Measurements from ENCODE around the gene FBXO10. TPM values are rescaled to one million over a fixed set of nuclear protein-coding genes. Genes with fewer than 3 reads are reported as not detected.

FBXO10 gene
- total RNA-seq, 1 experiment from 2014 or later: 5.3 TPM

DNA sequence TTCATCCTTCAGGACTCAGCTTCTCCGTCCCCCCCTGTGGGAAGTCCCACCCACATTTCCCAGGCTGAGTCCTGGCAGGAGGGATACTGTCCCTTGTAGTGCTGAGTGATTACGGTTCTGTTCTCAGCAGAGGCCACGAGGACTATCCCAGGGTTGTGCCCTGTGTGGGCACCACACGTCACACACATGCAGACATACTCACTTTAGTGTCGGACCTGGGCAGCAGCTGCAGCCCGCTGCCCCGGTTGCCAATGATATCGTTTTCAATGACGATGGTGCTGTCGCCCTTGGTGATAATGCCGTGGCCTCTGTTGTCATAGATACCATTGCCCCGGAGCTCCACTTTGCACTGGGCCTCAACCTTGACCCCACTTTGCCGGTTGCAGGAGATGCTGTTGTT, 58.3 kb downstream of the FBXO10 start:
- BruUV-seq (replicated peaks): no TSS peak
- Histone ChIP-seq H3K9ac (ENCODE audit: low read length) (no peak overlapping the region), H3K4me2 (ENCODE audit: low read length) (no peak overlapping the region), H4K20me1 (ENCODE audit: insufficient read depth) (no peaks in the 10 kb centered on the region), H3K79me2 (ENCODE audit: insufficient read depth, low read length) (no peaks in the 10 kb centered on the region), H3K27me3 (ENCODE audit: insufficient read depth, low read length) (no peaks in the 10 kb centered on the region), H3K9me3 (ENCODE audit: control insufficient read depth in 1 of 2, insufficient read depth in 1 of 2, low read depth in 1 of 2, low read length in 2 of 2) (no peaks in the 10 kb centered on the region), H3K9me2 (ENCODE audit: insufficient read depth) (no peaks in the 10 kb centered on the region), H3K36me3 (ENCODE audit: control insufficient read depth in 1 of 2, insufficient read depth in 2 of 2, low read length in 2 of 2) (peaks cover 0 to 8% of the 10 kb centered on the region in 2 experiments; a peak in 1 of 4 replicates), H2AFZ (ENCODE audit: low read depth, low read length, poor library complexity, severe bottlenecking) (no peak overlapping the region), H3K4me3 (replicated peaks in 1 of 2; ENCODE audit: low read depth in 1 of 2, low read length in 2 of 2) (no peak overlapping the region), H3K27ac (ENCODE audit: low read depth, low read length) (no peak overlapping the region), H3K4me1 (ENCODE audit: control insufficient read depth in 1 of 2, insufficient read depth in 2 of 2, low read length in 2 of 2) (no peaks in the 10 kb centered on the region)
- intact Hi-C loops (cut with micrococcal nuclease): no loop called here
- CTCF ChIA-PET: no interaction called here
- POLR2A ChIA-PET: no interaction called here
- RAD21 ChIA-PET (ENCODE audit: low non-redundant PET in 1 of 2, low total read pairs in 2 of 2, uncharacterized antibody in 2 of 2, unreplicated experiment in 2 of 2): no interaction called here
- ATAC-seq: no peak
- TF ChIP-seq FOSL1 (IDR thresholded peaks at IDR 0.05; ENCODE audit: low read depth) (no peak), ZNF274 (IDR thresholded peaks at IDR 0.05; ENCODE audit: low read depth, low read length) (no peak)
- DNase-seq (ENCODE audit: low read depth, low spot score): no peak

DNA sequence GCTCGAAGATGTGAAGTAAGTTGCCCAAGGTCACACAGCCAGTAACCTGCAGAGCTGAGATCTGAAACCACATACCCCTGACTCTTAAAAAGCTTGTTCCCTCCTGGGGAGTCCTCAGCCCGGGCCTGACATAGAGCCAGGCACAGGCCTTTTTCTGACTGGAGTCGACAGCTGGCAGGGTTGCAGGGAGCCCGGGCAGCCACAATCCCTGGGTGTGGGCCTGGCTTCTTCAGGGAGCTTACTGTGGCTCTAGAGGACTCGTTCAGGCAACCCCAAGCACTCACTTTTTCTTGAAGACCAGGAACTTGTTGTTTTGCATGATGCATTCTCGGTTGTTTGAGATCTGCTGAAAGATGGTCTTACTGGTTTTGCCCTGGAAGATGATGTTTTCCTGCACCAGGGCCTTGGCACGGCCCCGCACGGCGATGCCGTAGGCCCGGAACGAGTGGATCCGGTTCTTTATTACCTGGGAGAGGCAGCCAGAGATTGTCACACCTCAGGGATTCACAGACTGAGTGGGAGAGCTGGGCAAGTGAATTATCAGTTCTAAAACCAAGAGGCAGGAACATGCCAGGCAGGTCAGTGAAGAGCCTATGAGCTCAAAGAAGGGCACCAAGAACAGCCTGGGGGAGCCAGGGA, 60.4 kb downstream of the FBXO10 start:
- BruUV-seq (replicated peaks): no TSS peak
- H2AFZ ChIP-seq (ENCODE audit: low read depth, low read length, poor library complexity, severe bottlenecking): no peak overlapping the region
- TF ChIP-seq SRF (IDR thresholded peaks at IDR 0.05; ENCODE audit: low read depth) (no peak), TCF7L2 (IDR thresholded peaks at IDR 0.05; ENCODE audit: borderline replicate concordance, extremely low read depth, insufficient read depth, insufficient read length) (no peak), CBX3 (IDR thresholded peaks at IDR 0.05; ENCODE audit: low read depth) (no peak), FOSL1 (IDR thresholded peaks at IDR 0.05; ENCODE audit: low read depth) (no peak), ZFX (IDR thresholded peaks at IDR 0.05) (no peak), RAD21 (IDR thresholded peaks at IDR 0.05; ENCODE audit: low read depth) (no peak)
- TF ChIP-seq, protein P1, sequence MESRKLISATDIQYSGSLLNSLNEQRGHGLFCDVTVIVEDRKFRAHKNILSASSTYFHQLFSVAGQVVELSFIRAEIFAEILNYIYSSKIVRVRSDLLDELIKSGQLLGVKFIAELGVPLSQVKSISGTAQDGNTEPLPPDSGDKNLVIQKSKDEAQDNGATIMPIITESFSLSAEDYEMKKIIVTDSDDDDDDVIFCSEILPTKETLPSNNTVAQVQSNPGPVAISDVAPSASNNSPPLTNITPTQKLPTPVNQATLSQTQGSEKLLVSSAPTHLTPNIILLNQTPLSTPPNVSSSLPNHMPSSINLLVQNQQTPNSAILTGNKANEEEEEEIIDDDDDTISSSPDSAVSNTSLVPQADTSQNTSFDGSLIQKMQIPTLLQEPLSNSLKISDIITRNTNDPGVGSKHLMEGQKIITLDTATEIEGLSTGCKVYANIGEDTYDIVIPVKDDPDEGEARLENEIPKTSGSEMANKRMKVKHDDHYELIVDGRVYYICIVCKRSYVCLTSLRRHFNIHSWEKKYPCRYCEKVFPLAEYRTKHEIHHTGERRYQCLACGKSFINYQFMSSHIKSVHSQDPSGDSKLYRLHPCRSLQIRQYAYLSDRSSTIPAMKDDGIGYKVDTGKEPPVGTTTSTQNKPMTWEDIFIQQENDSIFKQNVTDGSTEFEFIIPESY (IDR thresholded peaks at IDR 0.05; ENCODE audit: extremely low read depth, insufficient replicate concordance, low read length): no peak
- TF ChIP-seq, protein P2, sequence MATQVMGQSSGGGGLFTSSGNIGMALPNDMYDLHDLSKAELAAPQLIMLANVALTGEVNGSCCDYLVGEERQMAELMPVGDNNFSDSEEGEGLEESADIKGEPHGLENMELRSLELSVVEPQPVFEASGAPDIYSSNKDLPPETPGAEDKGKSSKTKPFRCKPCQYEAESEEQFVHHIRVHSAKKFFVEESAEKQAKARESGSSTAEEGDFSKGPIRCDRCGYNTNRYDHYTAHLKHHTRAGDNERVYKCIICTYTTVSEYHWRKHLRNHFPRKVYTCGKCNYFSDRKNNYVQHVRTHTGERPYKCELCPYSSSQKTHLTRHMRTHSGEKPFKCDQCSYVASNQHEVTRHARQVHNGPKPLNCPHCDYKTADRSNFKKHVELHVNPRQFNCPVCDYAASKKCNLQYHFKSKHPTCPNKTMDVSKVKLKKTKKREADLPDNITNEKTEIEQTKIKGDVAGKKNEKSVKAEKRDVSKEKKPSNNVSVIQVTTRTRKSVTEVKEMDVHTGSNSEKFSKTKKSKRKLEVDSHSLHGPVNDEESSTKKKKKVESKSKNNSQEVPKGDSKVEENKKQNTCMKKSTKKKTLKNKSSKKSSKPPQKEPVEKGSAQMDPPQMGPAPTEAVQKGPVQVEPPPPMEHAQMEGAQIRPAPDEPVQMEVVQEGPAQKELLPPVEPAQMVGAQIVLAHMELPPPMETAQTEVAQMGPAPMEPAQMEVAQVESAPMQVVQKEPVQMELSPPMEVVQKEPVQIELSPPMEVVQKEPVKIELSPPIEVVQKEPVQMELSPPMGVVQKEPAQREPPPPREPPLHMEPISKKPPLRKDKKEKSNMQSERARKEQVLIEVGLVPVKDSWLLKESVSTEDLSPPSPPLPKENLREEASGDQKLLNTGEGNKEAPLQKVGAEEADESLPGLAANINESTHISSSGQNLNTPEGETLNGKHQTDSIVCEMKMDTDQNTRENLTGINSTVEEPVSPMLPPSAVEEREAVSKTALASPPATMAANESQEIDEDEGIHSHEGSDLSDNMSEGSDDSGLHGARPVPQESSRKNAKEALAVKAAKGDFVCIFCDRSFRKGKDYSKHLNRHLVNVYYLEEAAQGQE (IDR thresholded peaks at IDR 0.05; ENCODE audit: low read depth): no peak
- TF ChIP-seq, protein P3, sequence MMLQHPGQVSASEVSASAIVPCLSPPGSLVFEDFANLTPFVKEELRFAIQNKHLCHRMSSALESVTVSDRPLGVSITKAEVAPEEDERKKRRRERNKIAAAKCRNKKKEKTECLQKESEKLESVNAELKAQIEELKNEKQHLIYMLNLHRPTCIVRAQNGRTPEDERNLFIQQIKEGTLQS (IDR thresholded peaks at IDR 0.05): no peak
- no peak for ATAC-seq
- ChIA-PET POLR2A (no interaction called here), CTCF (no interaction called here), RAD21 (ENCODE audit: low non-redundant PET in 1 of 2, low total read pairs in 2 of 2, uncharacterized antibody in 2 of 2, unreplicated experiment in 2 of 2) (no interaction called here)
- no peak overlapping the region for H3K9ac ChIP-seq (ENCODE audit: low read length)
- H3K27ac ChIP-seq (ENCODE audit: low read depth, low read length): no peak overlapping the region
- H3K36me3 ChIP-seq (ENCODE audit: control insufficient read depth in 1 of 2, insufficient read depth in 2 of 2, low read length in 2 of 2): no peaks in the 10 kb centered on the region
- DNase-seq (ENCODE audit: low read depth, low spot score): no peak
- no peaks in the 10 kb centered on the region for H3K9me3 ChIP-seq (ENCODE audit: control insufficient read depth in 1 of 2, insufficient read depth in 1 of 2, low read depth in 1 of 2, low read length in 2 of 2)
- H3K4me1 ChIP-seq (ENCODE audit: control insufficient read depth in 1 of 2, insufficient read depth in 2 of 2, low read length in 2 of 2): no peaks in the 10 kb centered on the region
- no peaks in the 10 kb centered on the region for H3K79me2 ChIP-seq (ENCODE audit: insufficient read depth, low read length)
- H3K4me3 ChIP-seq (replicated peaks in 1 of 2; ENCODE audit: low read depth in 1 of 2, low read length in 2 of 2): no peak overlapping the region
- intact Hi-C loops (cut with micrococcal nuclease): no loop called here
- no peaks in the 10 kb centered on the region for H3K27me3 ChIP-seq (ENCODE audit: insufficient read depth, low read length)
- no peaks in the 10 kb centered on the region for H4K20me1 ChIP-seq (ENCODE audit: insufficient read depth)
- H3K9me2 ChIP-seq (ENCODE audit: insufficient read depth): no peaks in the 10 kb centered on the region
- H3K4me2 ChIP-seq (ENCODE audit: low read length): no peak overlapping the region
